COLO668 (cell line): Measurements from ENCODE around the gene FGF14.

Experiments used
- DNase-seq: peaks from one replicate; lab custom pipeline; 2025; ENCODE audit not compliant: unreplicated experiment; lab: John Stamatoyannopoulos, UW

The FGF14 gene

DNA sequence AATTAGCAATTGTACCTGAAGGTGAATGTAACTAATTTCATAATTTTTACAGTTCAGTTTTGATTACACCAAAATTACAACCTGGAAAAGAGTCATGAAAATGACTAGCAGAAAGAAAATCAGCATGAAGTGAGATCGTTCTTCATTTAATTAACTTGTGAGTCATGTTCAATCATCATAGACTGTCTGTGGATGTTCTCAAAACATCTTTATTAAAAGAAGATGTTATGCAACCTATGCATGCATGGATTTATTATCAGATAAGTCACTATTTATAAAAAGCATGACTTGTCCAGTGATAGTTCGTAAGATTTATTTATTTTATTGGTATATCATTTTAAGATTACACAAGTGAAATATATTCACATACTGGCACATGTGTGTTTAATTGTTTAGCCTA is 703.4 kb downstream of the FGF14 start:
- no peak for DNase-seq

DNA sequence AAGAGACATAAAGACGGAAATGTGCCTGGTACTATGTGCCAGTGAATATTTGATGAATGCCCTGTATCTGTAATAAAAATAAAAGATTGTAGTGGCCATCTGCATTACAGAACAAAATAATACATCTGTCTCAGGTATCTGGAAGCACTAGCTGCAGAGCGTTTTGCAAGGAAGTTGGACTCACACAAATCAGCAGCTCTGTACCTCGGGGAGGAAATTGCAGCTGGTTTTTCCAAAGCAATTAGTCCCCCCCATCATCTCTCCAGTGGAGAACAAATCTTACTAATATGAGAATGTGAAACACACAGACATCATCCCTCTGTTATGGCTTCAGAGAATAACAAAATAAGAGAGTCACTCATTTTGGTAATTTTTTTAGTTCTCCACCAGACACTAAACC is 704.1 kb downstream of the FGF14 start:
- DNase-seq, result no peak

DNA sequence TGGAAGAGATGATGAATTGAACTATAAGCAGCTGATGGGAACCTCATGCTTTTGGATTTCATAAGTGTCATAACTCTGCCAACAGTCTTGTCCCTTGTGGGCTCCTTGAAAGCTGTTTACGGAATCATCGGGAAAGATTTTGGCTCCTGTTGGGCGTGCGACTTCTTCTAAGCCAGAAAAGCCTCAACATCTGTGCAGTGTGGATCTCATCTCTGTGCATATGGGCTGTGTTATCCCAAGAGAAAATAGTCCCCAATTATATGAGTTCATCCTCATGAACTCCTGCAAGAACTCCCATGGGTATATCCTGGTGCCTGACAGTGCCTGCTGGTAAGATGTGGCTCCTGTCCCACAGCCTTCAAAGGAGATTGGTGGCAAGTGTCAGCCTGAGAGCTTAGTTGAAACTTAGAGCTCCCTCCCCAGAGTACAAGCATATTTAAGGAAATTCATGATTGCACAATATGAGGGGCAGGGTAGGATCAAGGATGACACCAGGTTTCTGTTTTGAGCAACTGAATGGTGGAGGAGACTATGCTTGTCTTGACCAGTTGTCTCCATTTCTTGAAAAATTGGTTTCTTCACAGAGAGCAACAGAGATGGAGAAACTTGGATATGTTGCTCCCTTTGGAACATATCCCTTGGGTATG is 705.9 kb downstream of the FGF14 start:
- DNase-seq, result no peak

- no peak for DNase-seq
These were observed 710.4 kb downstream of the FGF14 start for GRCh38 chr13:101691341-101691860.

DNA sequence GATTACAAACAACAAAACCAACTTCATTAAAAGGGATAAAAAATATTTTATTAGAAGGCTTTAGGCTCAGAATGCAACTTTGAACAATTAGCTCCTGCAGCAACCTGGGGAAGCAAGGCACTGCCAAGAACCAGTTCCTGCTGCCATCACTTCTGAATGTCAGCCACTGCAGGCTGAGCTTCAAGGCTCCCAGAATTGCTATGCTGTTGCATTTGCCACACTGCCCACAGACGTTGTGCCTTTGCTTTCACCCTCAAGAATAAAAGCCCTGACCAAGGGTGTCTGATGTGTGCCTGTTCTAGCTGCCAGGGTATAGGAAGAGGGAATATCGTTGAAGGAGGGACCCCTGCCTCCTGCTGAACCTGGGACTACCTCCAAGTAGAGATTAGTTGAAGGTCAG is 711.0 kb downstream of the FGF14 start:
- DNase-seq, result no peak

GRCh38 chr13:101686003-101686402 is 715.8 kb downstream of the FGF14 start:
- DNase-seq, result no peak

DNA sequence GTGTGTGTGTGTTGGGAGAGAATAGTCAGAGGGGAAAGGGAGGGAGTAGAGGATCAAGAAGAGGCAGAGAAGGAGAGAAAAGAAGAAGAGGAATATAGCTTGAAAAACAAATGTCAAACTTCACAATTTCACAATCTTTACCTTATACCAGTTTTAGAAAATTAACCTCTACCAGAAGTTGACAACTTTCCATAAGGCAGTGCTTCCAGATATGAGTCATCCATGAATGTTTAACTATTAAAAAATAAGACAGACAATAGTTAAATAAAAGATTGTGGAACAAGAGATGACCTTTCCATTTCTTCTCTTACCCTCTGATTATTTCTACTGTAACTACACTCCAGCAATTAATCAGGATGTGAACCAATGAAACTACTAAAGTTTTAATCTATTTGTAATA is 720.0 kb downstream of the FGF14 start:
- no peak for DNase-seq

DNA sequence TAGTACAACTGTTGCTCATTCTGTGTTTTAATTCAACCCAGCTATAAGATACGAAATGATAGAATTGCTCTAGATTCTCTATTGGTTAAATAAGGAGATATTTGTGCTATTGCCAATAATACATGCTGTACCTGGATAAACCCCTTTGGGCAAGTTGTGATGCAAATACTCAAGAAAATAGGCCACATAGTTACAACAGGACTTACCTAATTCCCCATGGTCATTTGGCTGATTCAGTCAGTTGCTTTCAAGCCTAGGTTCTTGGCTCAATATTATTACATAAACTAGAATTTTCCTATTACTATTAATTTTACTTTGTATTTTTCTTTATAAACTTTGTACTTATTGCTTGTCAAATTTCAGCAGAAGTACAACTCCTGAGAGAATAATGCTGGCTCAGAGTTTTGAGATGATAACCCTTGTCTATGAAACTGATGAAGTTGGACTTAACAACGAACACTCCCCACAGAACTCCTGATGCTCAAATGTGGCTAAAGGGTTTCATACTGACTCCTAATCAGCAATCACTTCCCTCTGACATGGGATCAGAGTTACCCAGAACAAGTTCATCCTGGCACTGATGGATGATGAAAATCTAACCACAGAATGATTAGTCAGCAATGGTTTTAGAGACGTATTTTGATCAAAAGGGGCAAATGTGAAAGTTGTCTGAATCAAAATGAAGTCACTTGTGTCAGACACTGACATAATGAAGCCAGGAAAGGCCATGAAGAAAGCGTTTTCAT is 728.3 kb downstream of the FGF14 start:
- DNase-seq, result no peak

DNA sequence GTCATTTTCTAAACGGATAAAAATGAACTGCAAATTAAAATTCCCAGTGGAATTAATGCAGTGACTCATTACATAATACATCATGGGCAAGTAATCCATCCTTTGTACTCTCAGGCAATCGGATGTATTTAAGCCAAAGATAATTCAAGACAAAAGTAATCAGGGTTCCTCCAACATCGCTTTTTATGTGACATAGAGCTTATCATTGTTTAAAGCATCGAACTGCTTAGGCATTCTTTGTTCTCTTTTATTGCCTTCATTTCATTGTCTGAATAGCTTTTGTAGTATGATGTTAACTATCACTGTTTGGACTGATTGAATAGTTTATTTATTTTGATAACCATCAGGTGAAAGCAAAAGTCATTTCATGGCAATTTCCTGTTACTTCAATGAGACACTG is 740.0 kb downstream of the FGF14 start:
- DNase-seq, result no peak
